HepG2 (cell line): ENCODE measurements around the gene CNNM3. TPM values are rescaled to one million over a fixed set of nuclear protein-coding genes. Genes with fewer than 3 reads are reported as not detected.

Source experiments
- ATAC-seq: fragments of 200-7000 bp; cut with Tn5 transposase; 3 replicates; pipeline ENCODE4 v1.9.1; 2020; ENCODE audit warnings: mild to moderate bottlenecking, moderate library complexity
- BruUV-seq: library from RNA; stranded (reverse); fragments of 400-500 nt; replicated peaks from 2 replicates; lab custom pipeline; 2021; lab: Mats Ljungman, UMichigan
- CTCF ChIA-PET: fragments of 300-600 bp; formaldehyde crosslinking; extraction: SDS; loops from one replicate; lab custom pipeline; 2021; ENCODE audit warnings: low total read pairs, inconsistent platforms, low intra/inter-chr PET ratio; lab: Yijun Ruan, JAX
- POLR2A ChIA-PET: fragments of 350-600 bp; sonication (Branson Sonifier 250); formaldehyde crosslinking; loops from one replicate; lab custom pipeline; 2020; ENCODE audit warnings: antibody characterized with exemption, inconsistent platforms; lab: Yijun Ruan, JAX
- DNase-seq: peaks from one replicate; pipeline ENCODE4 v3.0.0-alpha.2; 2015; ENCODE audit warnings: low spot score
- FAIRE-seq: peaks from 3 replicates; lab custom pipeline; 2011; peaks lifted over from hg19 to GRCh38; lab: Jason Lieb, UNC
- H2AFZ ChIP-seq: one replicate; pipeline ENCODE4 v1.6.1; 2011; ENCODE audit warnings: low read length, inconsistent platforms
- H3K27ac ChIP-seq: fragments of 300-600 bp; 3 replicates; pipeline ENCODE4 v1.8.0; 2011; ENCODE audit warnings: mixed run types, mild to moderate bottlenecking, mixed read lengths, low read length, inconsistent platforms; ENCODE audit not compliant: insufficient read depth; ENCODE audit errors: extremely low read length
- H3K27me3 ChIP-seq, 2 experiments: fragments of 200-600 bp in 1 of 2; 2 replicates in 1 of 2; 3 replicates in 1 of 2; pipeline versions ENCODE4 v1.6.0 to v1.8.0; 2011; ENCODE audit warnings: low read length in 2 of 2, mild to moderate bottlenecking in 2 of 2, moderate library complexity in 2 of 2, inconsistent platforms in 1 of 2; ENCODE audit not compliant: insufficient read depth in 2 of 2, control insufficient read depth in 1 of 2
- H3K36me3 ChIP-seq, 2 experiments: fragments of 200-600 bp in 1 of 2; replicated peaks in 1 of 2; 2 replicates in 1 of 2; 3 replicates in 1 of 2; pipeline versions ENCODE4 v1.5.1 to v1.8.0; 2011; ENCODE audit warnings: low read length in 2 of 2, inconsistent platforms in 1 of 2; ENCODE audit not compliant: insufficient read depth in 2 of 2, control insufficient read depth in 1 of 2
- H3K4me1 ChIP-seq: 2 replicates; pipeline ENCODE4 v1.5.1; 2012; ENCODE audit warnings: low read length, inconsistent platforms; ENCODE audit not compliant: insufficient read depth
- H3K4me2 ChIP-seq: 2 replicates; pipeline ENCODE4 v1.6.0; 2011; ENCODE audit warnings: low read depth, low read length, inconsistent platforms
- H3K4me3 ChIP-seq, 3 experiments: fragments of 200-600 bp in 1 of 3; sonication (generic), shearing (Covaris generic) in 1 of 3; replicated peaks in 1 of 3; 2 replicates each; pipeline ENCODE4 v1.5.1; 2011 to 2016; ENCODE audit warnings: low read length in 3 of 3, inconsistent platforms in 2 of 3, low read depth in 2 of 3, mild to moderate bottlenecking in 2 of 3, control low read depth in 1 of 3, mixed read lengths in 1 of 3; ENCODE audit not compliant: insufficient read depth in 1 of 3
- H3K79me2 ChIP-seq: one replicate; pipeline ENCODE4 v1.6.1; 2011; ENCODE audit warnings: low read length, inconsistent platforms; ENCODE audit not compliant: insufficient read depth
- H3K9ac ChIP-seq: 2 replicates; pipeline ENCODE4 v1.6.0; 2011; ENCODE audit warnings: mild to moderate bottlenecking, low read depth, low read length, inconsistent platforms; ENCODE audit not compliant: insufficient read depth
- H3K9me3 ChIP-seq: 2 replicates; pipeline ENCODE4 v1.5.1; 2012; ENCODE audit warnings: mild to moderate bottlenecking, low read length
- H4K20me1 ChIP-seq: 2 replicates; pipeline ENCODE4 v1.6.0; 2011; ENCODE audit warnings: inconsistent platforms, mild to moderate bottlenecking, low read length, moderate library complexity; ENCODE audit not compliant: insufficient read depth
- AGO1 ChIP-seq: fragments of 200-400 bp; formaldehyde crosslinking; IDR thresholded peaks from 2 replicates; pipeline ENCODE4 v1.6.1; 2017; ENCODE audit warnings: mild to moderate bottlenecking, low read depth, low read length, moderate library complexity; ENCODE audit not compliant: poor library complexity, severe bottlenecking
- AGO2 ChIP-seq: fragments of 200-400 bp; formaldehyde crosslinking; optimal IDR thresholded peaks from 2 replicates; pipeline ENCODE3; 2017; ENCODE audit warnings: mild to moderate bottlenecking, low read depth, low read length, moderate library complexity
- CEBPB ChIP-seq: IDR thresholded peaks from 2 replicates; pipeline ENCODE4 v1.6.1; 2011; ENCODE audit warnings: low read depth, low read length, improper control_type of control experiment, borderline replicate concordance
- EZH2 ChIP-seq: conservative IDR thresholded peaks from 2 replicates; pipeline ENCODE4 v1.6.1; 2012; ENCODE audit warnings: mild to moderate bottlenecking, low read depth, low read length, moderate library complexity
- KLF15 ChIP-seq: sonication (generic); formaldehyde crosslinking; IDR thresholded peaks from 2 replicates; pipeline ENCODE4 v1.8.1; 2023; ENCODE audit warnings: borderline replicate concordance, mild to moderate bottlenecking, inconsistent platforms, missing genetic modification reagents, mixed read lengths
- POLR2A ChIP-seq, 2 experiments: IDR thresholded peaks; 2 replicates each; pipeline ENCODE4 v1.6.1; 2011; ENCODE audit warnings: low read depth in 2 of 2, low read length in 2 of 2, mild to moderate bottlenecking in 1 of 2, moderate library complexity in 1 of 2; ENCODE audit not compliant: insufficient read depth in 1 of 2
- ZMYM2 ChIP-seq: sonication (generic); formaldehyde crosslinking; IDR thresholded peaks from 2 replicates; pipeline ENCODE4 v1.8.0; 2022; ENCODE audit warnings: mild to moderate bottlenecking, missing genetic modification reagents
- WGBS: methylation state at CpG from one replicate; pipeline ENCODE4 v1.1.6; 2017; ENCODE audit warnings: low lambda C conversion rate; 5-methylcytosine and 5-hydroxymethylcytosine counted together
- in situ Hi-C: cut with HindIII; loops from 2 replicates; pipeline ENCODE4 v1.10.0; 2017; ENCODE audit warnings: low pct_unique_long_range_greater_than_20kb; ENCODE audit not compliant: extremely low pct_ligation_motif_present
- intact Hi-C: fragments of 100-400 bp; cut with micrococcal nuclease; formaldehyde crosslinking; loops from one replicate; pipeline ENCODE4 v1.10.0; 2022; ENCODE audit not compliant: unreplicated experiment
- polyA plus RNA-seq, 8 experiments: library from polyadenylated mRNA; depleted of rRNA in 3 of 8; stranded (reverse) in 7 of 8; unstranded in 1 of 8; fragments of >200 nt; fragmentation: Illumina TruSeq in 4 of 8; extraction: Trizol in 4 of 8; gene quantifications; 2 replicates each; pipeline versions ENCODE4 v1.2.1 to v1.2.3, GENCODE V29; 2011 to 2016; ENCODE audit warnings: low read depth in 4 of 8, missing spikeins in 1 of 8, mixed read lengths in 1 of 8; ENCODE audit not compliant: insufficient read depth in 1 of 8
- total RNA-seq, 5 experiments: library from RNA; depleted of rRNA; stranded (reverse); fragments of >200 nt; fragmentation: Illumina TruSeq; extraction: Trizol; gene quantifications; 2 replicates each; pipeline ENCODE4 v1.2.3, GENCODE V29; 2016; ENCODE audit warnings: low read depth in 1 of 5
- TF ChIP-seq, protein P1 (sequence below): sonication (generic); formaldehyde crosslinking; IDR thresholded peaks from 2 replicates; pipeline ENCODE4 v1.5.1; 2020; ENCODE audit warnings: mild to moderate bottlenecking, missing genetic modification reagents, moderate library complexity

The CNNM3 gene
- total and polyA plus RNA-seq, 2 of the 13 experiments (the other 11 are each of a cell fraction or from before 2014, with no cell fraction given), result 21.2 to 27.9 TPM

DNA sequence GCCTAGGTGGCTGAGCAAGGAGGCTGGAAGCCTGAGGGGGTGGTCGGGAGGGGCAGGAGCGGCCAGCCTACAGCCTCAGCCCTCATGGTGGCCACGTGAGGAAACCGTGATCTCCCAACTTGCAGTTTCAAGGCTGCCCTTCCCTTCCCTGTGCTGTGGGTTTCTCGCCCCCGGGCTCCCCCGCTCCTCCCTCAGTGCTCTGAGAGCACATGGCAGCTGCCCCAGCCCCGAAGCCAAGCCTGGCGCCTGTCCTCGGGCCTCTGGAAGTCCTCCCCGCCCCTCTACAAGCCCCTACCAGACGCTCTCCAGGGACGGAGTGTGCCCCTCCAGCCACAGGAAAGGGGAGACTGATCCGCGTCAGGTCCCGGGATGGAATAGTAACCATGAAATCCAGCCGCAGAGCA is 28.3 kb downstream of the CNNM3 start:
- ChIA-PET CTCF (no interaction called here), POLR2A (interaction anchor here (0.9 kb wide), 1 partner anchor 24 kb away, joined by 4 read pairs; no protein-coding TSS in a partner anchor)
- TF ChIP-seq CEBPB (no peak), POLR2A (IDR thresholded peaks at IDR 0.05; ENCODE audit: insufficient read depth in 1 of 2, low read depth in 2 of 2, low read length in 2 of 2) (0 out of 4 replicates have a peak, but pooled peaks of 1 of the 2 experiments have one; percentile 30), AGO1 (no peak), EZH2 (no peak), AGO2 (peak; percentile 75), ZMYM2 (CRISPR knock-in tag) (no peak), KLF15 (CRISPR knock-in tag) (no peak)
- TF ChIP-seq, protein P1, sequence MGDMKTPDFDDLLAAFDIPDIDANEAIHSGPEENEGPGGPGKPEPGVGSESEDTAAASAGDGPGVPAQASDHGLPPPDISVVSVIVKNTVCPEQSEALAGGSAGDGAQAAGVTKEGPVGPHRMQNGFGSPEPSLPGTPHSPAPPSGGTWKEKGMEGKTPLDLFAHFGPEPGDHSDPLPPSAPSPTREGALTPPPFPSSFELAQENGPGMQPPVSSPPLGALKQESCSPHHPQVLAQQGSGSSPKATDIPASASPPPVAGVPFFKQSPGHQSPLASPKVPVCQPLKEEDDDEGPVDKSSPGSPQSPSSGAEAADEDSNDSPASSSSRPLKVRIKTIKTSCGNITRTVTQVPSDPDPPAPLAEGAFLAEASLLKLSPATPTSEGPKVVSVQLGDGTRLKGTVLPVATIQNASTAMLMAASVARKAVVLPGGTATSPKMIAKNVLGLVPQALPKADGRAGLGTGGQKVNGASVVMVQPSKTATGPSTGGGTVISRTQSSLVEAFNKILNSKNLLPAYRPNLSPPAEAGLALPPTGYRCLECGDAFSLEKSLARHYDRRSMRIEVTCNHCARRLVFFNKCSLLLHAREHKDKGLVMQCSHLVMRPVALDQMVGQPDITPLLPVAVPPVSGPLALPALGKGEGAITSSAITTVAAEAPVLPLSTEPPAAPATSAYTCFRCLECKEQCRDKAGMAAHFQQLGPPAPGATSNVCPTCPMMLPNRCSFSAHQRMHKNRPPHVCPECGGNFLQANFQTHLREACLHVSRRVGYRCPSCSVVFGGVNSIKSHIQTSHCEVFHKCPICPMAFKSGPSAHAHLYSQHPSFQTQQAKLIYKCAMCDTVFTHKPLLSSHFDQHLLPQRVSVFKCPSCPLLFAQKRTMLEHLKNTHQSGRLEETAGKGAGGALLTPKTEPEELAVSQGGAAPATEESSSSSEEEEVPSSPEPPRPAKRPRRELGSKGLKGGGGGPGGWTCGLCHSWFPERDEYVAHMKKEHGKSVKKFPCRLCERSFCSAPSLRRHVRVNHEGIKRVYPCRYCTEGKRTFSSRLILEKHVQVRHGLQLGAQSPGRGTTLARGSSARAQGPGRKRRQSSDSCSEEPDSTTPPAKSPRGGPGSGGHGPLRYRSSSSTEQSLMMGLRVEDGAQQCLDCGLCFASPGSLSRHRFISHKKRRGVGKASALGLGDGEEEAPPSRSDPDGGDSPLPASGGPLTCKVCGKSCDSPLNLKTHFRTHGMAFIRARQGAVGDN (CRISPR knock-in tag), result no peak
- Histone ChIP-seq H3K4me3 (no peak overlapping the region), H3K9me3 (no peaks in the 10 kb centered on the region), H2AFZ (no peak overlapping the region), H3K4me1 (peaks cover 14% of the 10 kb centered on the region), H3K36me3 (peaks cover 5 to 7% of the 10 kb centered on the region in 2 experiments; a peak in 4 of 5 replicates), H3K4me2 (no peak overlapping the region), H3K79me2 (no peaks in the 10 kb centered on the region), H4K20me1 (no peaks in the 10 kb centered on the region), H3K27ac (no peak overlapping the region), H3K9ac (no peak overlapping the region), H3K27me3 (no peaks in the 10 kb centered on the region)
- in situ Hi-C loops (no loop called here), intact Hi-C loops (no loop called here)
- DNase-seq (no peak), ATAC-seq (no peak), FAIRE-seq (no peak)
- WGBS, result 93% methylated on average over 17 of the region's 17 CpGs
- no TSS peak for BruUV-seq
